ENCODE measurements around the gene CLIP1.

DNA sequence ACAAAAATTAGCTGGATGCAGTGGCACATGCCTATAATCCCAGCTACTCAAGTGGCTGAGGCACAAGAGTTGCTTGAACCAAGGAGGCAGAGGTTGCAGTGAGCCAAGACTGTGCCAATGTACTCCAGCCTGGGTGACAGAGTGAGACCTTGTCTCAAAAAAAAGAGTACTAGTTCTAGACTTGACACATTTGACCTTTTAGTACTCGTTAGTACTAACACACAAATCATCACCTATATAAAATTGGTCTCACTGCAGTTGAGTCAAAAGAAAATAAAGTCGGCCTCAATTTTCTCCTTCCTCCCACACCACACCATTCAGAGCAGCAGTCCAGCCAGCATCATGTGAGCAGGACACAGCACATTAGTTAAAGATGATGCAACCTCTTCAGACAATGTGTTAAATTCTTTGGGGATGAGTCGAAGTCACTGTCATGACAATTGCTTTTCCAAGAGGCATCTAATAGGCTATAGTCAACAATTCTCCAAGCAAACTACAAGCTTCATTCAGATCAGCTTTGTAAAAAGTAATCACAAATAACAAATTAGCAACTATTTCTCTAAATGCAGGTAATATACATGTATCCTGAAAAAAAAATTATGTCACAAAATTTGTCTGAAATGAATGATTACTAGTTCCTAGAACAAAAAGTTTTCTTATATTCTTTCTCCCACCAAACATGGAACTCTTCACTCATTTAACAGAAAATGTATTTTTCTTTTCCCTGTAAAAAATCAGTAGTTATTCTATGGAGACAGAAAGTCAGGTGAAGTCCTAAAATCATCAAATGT is 55.6 kb downstream of the CLIP1 start:
- TF ChIP-seq, protein P1, sequence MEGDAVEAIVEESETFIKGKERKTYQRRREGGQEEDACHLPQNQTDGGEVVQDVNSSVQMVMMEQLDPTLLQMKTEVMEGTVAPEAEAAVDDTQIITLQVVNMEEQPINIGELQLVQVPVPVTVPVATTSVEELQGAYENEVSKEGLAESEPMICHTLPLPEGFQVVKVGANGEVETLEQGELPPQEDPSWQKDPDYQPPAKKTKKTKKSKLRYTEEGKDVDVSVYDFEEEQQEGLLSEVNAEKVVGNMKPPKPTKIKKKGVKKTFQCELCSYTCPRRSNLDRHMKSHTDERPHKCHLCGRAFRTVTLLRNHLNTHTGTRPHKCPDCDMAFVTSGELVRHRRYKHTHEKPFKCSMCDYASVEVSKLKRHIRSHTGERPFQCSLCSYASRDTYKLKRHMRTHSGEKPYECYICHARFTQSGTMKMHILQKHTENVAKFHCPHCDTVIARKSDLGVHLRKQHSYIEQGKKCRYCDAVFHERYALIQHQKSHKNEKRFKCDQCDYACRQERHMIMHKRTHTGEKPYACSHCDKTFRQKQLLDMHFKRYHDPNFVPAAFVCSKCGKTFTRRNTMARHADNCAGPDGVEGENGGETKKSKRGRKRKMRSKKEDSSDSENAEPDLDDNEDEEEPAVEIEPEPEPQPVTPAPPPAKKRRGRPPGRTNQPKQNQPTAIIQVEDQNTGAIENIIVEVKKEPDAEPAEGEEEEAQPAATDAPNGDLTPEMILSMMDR (optimal IDR thresholded peaks at IDR 0.05 in 1 of 3, IDR thresholded peaks at IDR 0.05 in 1 of 3, conservative IDR thresholded peaks at IDR 0.05 in 1 of 3; ENCODE audit: extremely low read depth in 1 of 3, insufficient read depth in 2 of 3, low read length in 3 of 3) = no peak
- TF ChIP-seq EZH2 (IDR thresholded peaks at IDR 0.05; ENCODE audit: low read length) = no peak
